Activated naive CD8-positive, alpha-beta T cell (primary cell): ENCODE measurements around the gene RNASE7.
"Not testable (repeated sequence)": the region's sequence is repeated elsewhere in the genome, so short reads cannot be mapped to it uniquely, and the experiment has no call there.

ENCODE experiments used
- H3K27ac Mint-ChIP-seq: one replicate; pipeline ENCODE4 v1.8.0; 2021; ENCODE audit warnings: mixed read lengths
- H3K27me3 Mint-ChIP-seq: one replicate; pipeline ENCODE4 v1.8.0; 2021; ENCODE audit warnings: mixed read lengths
- H3K36me3 Mint-ChIP-seq: one replicate; pipeline ENCODE4 v1.8.0; 2021; ENCODE audit warnings: mixed read lengths
- H3K4me1 Mint-ChIP-seq: one replicate; pipeline ENCODE4 v1.8.0; 2021; ENCODE audit warnings: low read depth, mixed read lengths
- H3K4me3 Mint-ChIP-seq: one replicate; pipeline ENCODE4 v1.8.0; 2021; ENCODE audit warnings: mild to moderate bottlenecking, mixed read lengths
- H3K9me3 Mint-ChIP-seq: one replicate; pipeline ENCODE4 v1.8.0; 2021; ENCODE audit warnings: low read depth, mixed read lengths

Gene RNASE7

GRCh38 chr14:21030531-21030930 is 11.6 kb upstream of the RNASE7 start:
- Mint-ChIP-seq H3K4me1 (peaks cover 1% of the 10 kb centered on the region), H3K4me3 (no peak overlapping the region), H3K9me3 (no peaks in the 10 kb centered on the region), H3K27me3 (no peaks in the 10 kb centered on the region), H3K36me3 (no peaks in the 10 kb centered on the region), H3K27ac (no peak overlapping the region)

- Mint-ChIP-seq H3K36me3 (no peaks in the 10 kb centered on the region), H3K9me3 (no peaks in the 10 kb centered on the region), H3K4me1 (no peaks in the 10 kb centered on the region), H3K27ac (no peak overlapping the region), H3K4me3 (no peak overlapping the region), H3K27me3 (no peaks in the 10 kb centered on the region)
Observed at GRCh38 chr14:21032326-21033132, 9.6 kb upstream of the RNASE7 start.

GRCh38 chr14:21033133-21033698 is 8.9 kb upstream of the RNASE7 start:
- H3K4me1 Mint-ChIP-seq = no peaks in the 10 kb centered on the region
- no peaks in the 10 kb centered on the region for H3K36me3 Mint-ChIP-seq
- H3K27ac Mint-ChIP-seq = no peak overlapping the region
- no peaks in the 10 kb centered on the region for H3K9me3 Mint-ChIP-seq
- no peaks in the 10 kb centered on the region for H3K27me3 Mint-ChIP-seq
- H3K4me3 Mint-ChIP-seq = no peak overlapping the region

- Mint-ChIP-seq H3K27me3 (no peaks in the 10 kb centered on the region), H3K9me3 (no peaks in the 10 kb centered on the region), H3K36me3 (no peaks in the 10 kb centered on the region), H3K4me1 (no peaks in the 10 kb centered on the region), H3K27ac (no peak within 1 kb of the TSS), H3K4me3 (no peak within 1 kb of the TSS)
Observed at GRCh38 chr14:21034707-21035106, 7.5 kb upstream of the RNASE7 start, which contains the start of gene RNASE13. TSS of gene RNASE13 (minus strand) at chr14:21034807. CDS start at chr14:21034288, 519 bp downstream.

GRCh38 chr14:21036751-21037150 is 5.4 kb upstream of the RNASE7 start:
- Mint-ChIP-seq H3K36me3 (no peaks in the 10 kb centered on the region), H3K4me1 (no peaks in the 10 kb centered on the region), H3K27me3 (no peaks in the 10 kb centered on the region), H3K4me3 (no peak overlapping the region), H3K27ac (no peak overlapping the region), H3K9me3 (no peaks in the 10 kb centered on the region)

GRCh38 chr14:21037156-21037555 is 5.0 kb upstream of the RNASE7 start:
- H3K4me3 Mint-ChIP-seq = no peak overlapping the region
- no peaks in the 10 kb centered on the region for H3K4me1 Mint-ChIP-seq
- no peak overlapping the region for H3K27ac Mint-ChIP-seq
- H3K36me3 Mint-ChIP-seq = no peaks in the 10 kb centered on the region
- no peaks in the 10 kb centered on the region for H3K9me3 Mint-ChIP-seq
- no peaks in the 10 kb centered on the region for H3K27me3 Mint-ChIP-seq

- peaks cover 4% of the 10 kb centered on the region for H3K27me3 Mint-ChIP-seq
- H3K36me3 Mint-ChIP-seq = no peaks in the 10 kb centered on the region
- H3K27ac Mint-ChIP-seq = no peak overlapping the region
- no peak overlapping the region for H3K4me3 Mint-ChIP-seq
- H3K4me1 Mint-ChIP-seq = no peaks in the 10 kb centered on the region
- no peaks in the 10 kb centered on the region for H3K9me3 Mint-ChIP-seq
Observed at GRCh38 chr14:21038441-21039422, 3.4 kb upstream of the RNASE7 start.

- H3K27ac Mint-ChIP-seq = no peak overlapping the region
Observed at GRCh38 chr14:21039585-21040369, 2.4 kb upstream of the RNASE7 start.

GRCh38 chr14:21040370-21040925 is 1.7 kb upstream of the RNASE7 start:
- peaks cover 4% of the 10 kb centered on the region for H3K27me3 Mint-ChIP-seq
- H3K4me3 Mint-ChIP-seq = no peak overlapping the region
- no peak overlapping the region for H3K27ac Mint-ChIP-seq
- no peaks in the 10 kb centered on the region for H3K36me3 Mint-ChIP-seq
- peaks cover 7% of the 10 kb centered on the region for H3K4me1 Mint-ChIP-seq
- no peaks in the 10 kb centered on the region for H3K9me3 Mint-ChIP-seq

More at GRCh38 chr14:21039585-21040369, 2.4 kb upstream of the RNASE7 start:
- H3K4me1 Mint-ChIP-seq = peaks cover 7% of the 10 kb centered on the region
- H3K9me3 Mint-ChIP-seq = no peaks in the 10 kb centered on the region
- no peak overlapping the region for H3K4me3 Mint-ChIP-seq
- no peaks in the 10 kb centered on the region for H3K36me3 Mint-ChIP-seq
- peaks cover 4% of the 10 kb centered on the region for H3K27me3 Mint-ChIP-seq

- H3K27me3 Mint-ChIP-seq = not testable (repeated sequence)
Observed at GRCh38 chr14:21040941-21041340, 1.2 kb upstream of the RNASE7 start.

GRCh38 chr14:21042918-21043317 is 756 bp downstream of the RNASE7 start:
- Mint-ChIP-seq H3K27ac (no peak overlapping the region), H3K4me3 (no peak overlapping the region), H3K36me3 (no peaks in the 10 kb centered on the region), H3K27me3 (peaks cover 6% of the 10 kb centered on the region), H3K9me3 (no peaks in the 10 kb centered on the region), H3K4me1 (peaks cover 7% of the 10 kb centered on the region)

More at GRCh38 chr14:21040941-21041340, 1.2 kb upstream of the RNASE7 start:
- not testable (repeated sequence) for H3K4me3 Mint-ChIP-seq, H3K27ac Mint-ChIP-seq, H3K36me3 Mint-ChIP-seq, H3K4me1 Mint-ChIP-seq, H3K9me3 Mint-ChIP-seq

- no peak overlapping the region for H3K4me3 Mint-ChIP-seq
Observed at GRCh38 chr14:21043387-21043973, 1.3 kb downstream of the RNASE7 start.

GRCh38 chr14:21043974-21044618 is 1.9 kb downstream of the RNASE7 start:
- H3K27ac Mint-ChIP-seq = no peak overlapping the region
- H3K4me3 Mint-ChIP-seq = no peak overlapping the region
- H3K27me3 Mint-ChIP-seq = peaks cover 6% of the 10 kb centered on the region
- no peaks in the 10 kb centered on the region for H3K36me3 Mint-ChIP-seq
- no peaks in the 10 kb centered on the region for H3K9me3 Mint-ChIP-seq
- peaks cover 7% of the 10 kb centered on the region for H3K4me1 Mint-ChIP-seq

More at GRCh38 chr14:21043387-21043973, 1.3 kb downstream of the RNASE7 start:
- no peaks in the 10 kb centered on the region for H3K36me3 Mint-ChIP-seq
- H3K27ac Mint-ChIP-seq = no peak overlapping the region
- no peaks in the 10 kb centered on the region for H3K9me3 Mint-ChIP-seq
- peaks cover 7% of the 10 kb centered on the region for H3K4me1 Mint-ChIP-seq
- peaks cover 6% of the 10 kb centered on the region for H3K27me3 Mint-ChIP-seq
